Chondrocyte (in vitro differentiated cells): ENCODE data around the gene OR2A2. TPM values are rescaled to one million over a fixed set of nuclear protein-coding genes. Genes with fewer than 3 reads are reported as not detected.

Experiments
- DNase-seq: peaks from one replicate; pipeline ENCODE4 v3.0.0; 2021; ENCODE audit warnings: mixed read lengths, low spot score
- H3K27ac Mint-ChIP-seq: one replicate; pipeline ENCODE4 v1.8.0; 2021; ENCODE audit warnings: mild to moderate bottlenecking, moderate library complexity, mixed read lengths; ENCODE audit not compliant: unreplicated experiment
- H3K27me3 Mint-ChIP-seq: 2 replicates; pipeline ENCODE4 v1.8.0; 2021; ENCODE audit warnings: low read depth, mixed read lengths
- H3K36me3 Mint-ChIP-seq: 2 replicates; pipeline ENCODE4 v1.8.0; 2021; ENCODE audit warnings: low read depth, mixed read lengths
- H3K4me1 Mint-ChIP-seq: 2 replicates; pipeline ENCODE4 v1.8.0; 2021; ENCODE audit warnings: low read depth, mild to moderate bottlenecking, mixed read lengths
- H3K4me3 Mint-ChIP-seq: one replicate; pipeline ENCODE4 v1.8.0; 2021; ENCODE audit warnings: mild to moderate bottlenecking, moderate library complexity, mixed read lengths; ENCODE audit not compliant: unreplicated experiment
- H3K9me3 Mint-ChIP-seq: 2 replicates; pipeline ENCODE4 v1.8.0; 2021; ENCODE audit warnings: low read depth, mixed read lengths
- CTCF ChIP-seq: fragments of 200-600 bp; sonication (generic); IDR thresholded peaks from 2 replicates; pipeline ENCODE4 v1.5.0; 2021; ENCODE audit warnings: antibody characterized with exemption, mild to moderate bottlenecking, moderate library complexity
- total RNA-seq: library from RNA; stranded (reverse); gene quantifications from 3 replicates; pipeline ENCODE4 v1.2.1, GENCODE V29; 2021

Gene OR2A2
- total RNA-seq, 1 donor from 2014 or later = not detected

- H3K4me3 Mint-ChIP-seq = no peak within 1 kb of the TSS
- no peaks in the 10 kb centered on the region for H3K4me1 Mint-ChIP-seq
- peaks cover 14% of the 10 kb centered on the region for H3K27me3 Mint-ChIP-seq
- no peak for DNase-seq
- H3K27ac Mint-ChIP-seq = no peak within 1 kb of the TSS
- peaks cover 3% of the 10 kb centered on the region for H3K9me3 Mint-ChIP-seq
- TF ChIP-seq CTCF = no peak
- no peaks in the 10 kb centered on the region for H3K36me3 Mint-ChIP-seq
These were observed 23.4 kb upstream of the OR2A2 start, which contains the start of gene OR2A12 for GRCh38 chr7:144085978-144086377. OR2A12 (plus strand) TSS chr7:144086278; CDS start chr7:144095108, 8,830 bp downstream.

- H3K4me3 Mint-ChIP-seq = no peak overlapping the region
- no peak for TF ChIP-seq CTCF
These were observed 22.7 kb upstream of the OR2A2 start for GRCh38 chr7:144086730-144087129.

GRCh38 chr7:144087230-144087629 is 22.2 kb upstream of the OR2A2 start:
- Mint-ChIP-seq H3K27me3 (peaks cover 10% of the 10 kb centered on the region), H3K4me1 (no peaks in the 10 kb centered on the region)
- TF ChIP-seq CTCF = no peak

More at GRCh38 chr7:144086730-144087129, 22.7 kb upstream of the OR2A2 start:
- Mint-ChIP-seq H3K27me3 (peaks cover 11% of the 10 kb centered on the region), H3K36me3 (no peaks in the 10 kb centered on the region), H3K9me3 (peaks cover 3% of the 10 kb centered on the region), H3K4me1 (no peaks in the 10 kb centered on the region), H3K27ac (no peak overlapping the region)
- DNase-seq = no peak

GRCh38 chr7:144090667-144091066 is 18.7 kb upstream of the OR2A2 start:
- H3K36me3 Mint-ChIP-seq = no peaks in the 10 kb centered on the region
- no peak overlapping the region for H3K4me3 Mint-ChIP-seq
- H3K27me3 Mint-ChIP-seq = peaks cover 7% of the 10 kb centered on the region
- H3K27ac Mint-ChIP-seq = no peak overlapping the region
- no peak for DNase-seq
- no peak for TF ChIP-seq CTCF
- peaks cover 6% of the 10 kb centered on the region for H3K9me3 Mint-ChIP-seq
- H3K4me1 Mint-ChIP-seq = no peaks in the 10 kb centered on the region

More at GRCh38 chr7:144087230-144087629, 22.2 kb upstream of the OR2A2 start:
- H3K36me3 Mint-ChIP-seq = no peaks in the 10 kb centered on the region
- H3K4me3 Mint-ChIP-seq = no peak overlapping the region
- H3K27ac Mint-ChIP-seq = no peak overlapping the region
- DNase-seq = no peak
- H3K9me3 Mint-ChIP-seq = peaks cover 3% of the 10 kb centered on the region

GRCh38 chr7:144098776-144099175 is 10.6 kb upstream of the OR2A2 start:
- no peak overlapping the region for H3K27ac Mint-ChIP-seq
- peaks cover 21% of the 10 kb centered on the region for H3K27me3 Mint-ChIP-seq
- TF ChIP-seq CTCF = no peak
- H3K4me3 Mint-ChIP-seq = no peak overlapping the region
- peaks cover 4% of the 10 kb centered on the region for H3K9me3 Mint-ChIP-seq
- DNase-seq = no peak
- H3K36me3 Mint-ChIP-seq = no peaks in the 10 kb centered on the region
- no peaks in the 10 kb centered on the region for H3K4me1 Mint-ChIP-seq
